B cell (primary cell): ENCODE measurements around the gene TOGARAM2. TPM values are rescaled to one million over a fixed set of nuclear protein-coding genes. Genes with fewer than 3 reads are reported as not detected.

Source experiments
- ATAC-seq: fragments of 200-7000 bp; cut with Tn5 transposase; one replicate; pipeline ENCODE4 v1.10.0; 2021; ENCODE audit warnings: low read depth, mild to moderate bottlenecking, moderate number of reproducible peaks, moderate library complexity
- CTCF ChIA-PET: fragments of 350-600 bp; sonication (Branson Sonifier 250); formaldehyde crosslinking; loops from one replicate; lab custom pipeline; 2021; ENCODE audit warnings: antibody characterized with exemption, inconsistent platforms; lab: Charles Lee
- POLR2A ChIA-PET: fragments of 350-600 bp; sonication (Branson Sonifier 250); formaldehyde crosslinking; loops from one replicate; lab custom pipeline; 2021; ENCODE audit warnings: antibody characterized with exemption; lab: Charles Lee
- DNase-seq: peaks from one replicate; pipeline ENCODE4 v3.0.0; 2013
- H2AFZ ChIP-seq: 2 replicates; pipeline ENCODE4 v1.6.1; 2012; ENCODE audit warnings: mild to moderate bottlenecking, low read depth, low read length; ENCODE audit not compliant: insufficient read depth, poor library complexity, severe bottlenecking
- H3K27ac ChIP-seq, 2 donors: 1 replicate in 1 of 2; 2 replicates in 1 of 2; pipeline ENCODE4 v1.5.1; 2012 to 2013; ENCODE audit warnings: low read length in 2 of 2, mild to moderate bottlenecking in 2 of 2, moderate library complexity in 1 of 2
- H3K27me3 ChIP-seq, 4 experiments: fragments of 200-600 bp in 1 of 4; sonication (generic) in 1 of 4; replicated peaks in 1 of 4; 1 replicate in 2 of 4; 2 replicates in 2 of 4; pipeline versions ENCODE4 v1.6.1 to v1.7.0; 2013 to 2016; ENCODE audit warnings: low read length in 3 of 4, mild to moderate bottlenecking in 2 of 4, mixed read lengths in 1 of 4, moderate library complexity in 1 of 4; ENCODE audit not compliant: insufficient read depth in 4 of 4, control insufficient read depth in 3 of 4; ENCODE audit errors: control extremely low read depth in 1 of 4
- H3K36me3 ChIP-seq, 2 experiments: replicated peaks in 1 of 2; 1 replicate in 1 of 2; 2 replicates in 1 of 2; pipeline versions ENCODE4 v1.6.1 to v1.7.1; 2013; ENCODE audit warnings: low read length in 1 of 2; ENCODE audit not compliant: insufficient read depth in 2 of 2, control insufficient read depth in 1 of 2; ENCODE audit errors: control extremely low read depth in 1 of 2, extremely low read depth in 1 of 2
- H3K4me1 ChIP-seq, 2 donors: fragments of 200-600 bp in 1 of 2; sonication (generic) in 1 of 2; 1 replicate in 1 of 2; 2 replicates in 1 of 2; pipeline versions ENCODE4 v1.5.1 to v1.6.1; 2013 to 2017; ENCODE audit warnings: low read length in 2 of 2; ENCODE audit not compliant: control insufficient read depth in 2 of 2, insufficient read depth in 2 of 2
- H3K4me2 ChIP-seq: replicated peaks from 2 replicates; pipeline ENCODE3; 2012; ENCODE audit warnings: mild to moderate bottlenecking, low read depth, low read length; ENCODE audit not compliant: poor library complexity, severe bottlenecking
- H3K4me3 ChIP-seq, 5 experiments: fragments of 200-600 bp in 1 of 5; sonication (generic) in 1 of 5; 1 replicate in 3 of 5; 2 replicates in 2 of 5; pipeline versions ENCODE4 v1.5.1 to v1.7.0; 2011 to 2016; ENCODE audit warnings: low read length in 4 of 5, mild to moderate bottlenecking in 4 of 5, low read depth in 2 of 5, control low read depth in 1 of 5, moderate library complexity in 1 of 5; ENCODE audit not compliant: insufficient read depth in 1 of 5; ENCODE audit errors: control extremely low read depth in 1 of 5, extremely low read depth in 1 of 5
- H3K79me2 ChIP-seq: fragments of 200-600 bp; sonication (generic); one replicate; pipeline ENCODE4 v1.6.0; 2016; ENCODE audit warnings: low read length; ENCODE audit not compliant: control insufficient read depth, insufficient read depth
- H3K9ac ChIP-seq: fragments of 200-600 bp; sonication (generic); 2 replicates; pipeline ENCODE4 v1.6.1; 2017; ENCODE audit warnings: mild to moderate bottlenecking, low read length, moderate library complexity
- H3K9me3 ChIP-seq, 3 donors: one replicate each; pipeline versions ENCODE4 v1.6.1 to v1.7.1; 2013; ENCODE audit warnings: low read length in 2 of 3; ENCODE audit not compliant: control insufficient read depth in 2 of 3, insufficient read depth in 1 of 3; ENCODE audit errors: control extremely low read depth in 1 of 3
- H4K20me1 ChIP-seq: 2 replicates; pipeline ENCODE4 v1.6.0; 2012; ENCODE audit warnings: mild to moderate bottlenecking, low read length; ENCODE audit not compliant: insufficient read depth, control insufficient read depth, poor library complexity, severe bottlenecking
- H3K27ac Mint-ChIP-seq: one replicate; pipeline ENCODE4 v1.8.0; 2021; ENCODE audit warnings: mixed read lengths
- H3K27me3 Mint-ChIP-seq: one replicate; pipeline ENCODE4 v1.8.0; 2021; ENCODE audit warnings: mixed read lengths
- H3K4me1 Mint-ChIP-seq: one replicate; pipeline ENCODE4 v1.8.0; 2021; ENCODE audit warnings: mixed read lengths
- H3K4me3 Mint-ChIP-seq: one replicate; pipeline ENCODE4 v1.8.0; 2021; ENCODE audit warnings: mixed read lengths
- H3K9me3 Mint-ChIP-seq: one replicate; pipeline ENCODE4 v1.8.0; 2022; ENCODE audit warnings: mixed read lengths; ENCODE audit not compliant: insufficient read depth
- CTCF ChIP-seq: fragments of 200-600 bp; IDR thresholded peaks from one replicate; pipeline ENCODE4 v1.8.0; 2022; ENCODE audit warnings: antibody characterized with exemption, mild to moderate bottlenecking
- EZH2 ChIP-seq: IDR thresholded peaks from 2 replicates; pipeline ENCODE4 v1.6.1; 2012; ENCODE audit warnings: borderline replicate concordance, low read depth, mild to moderate bottlenecking, moderate library complexity, low read length; ENCODE audit not compliant: insufficient read depth, poor library complexity, severe bottlenecking
- WGBS: methylation state at CpG from one replicate; pipeline ENCODE4 v1.1.5; 2013; ENCODE audit warnings: missing lambda C conversion rate; ENCODE audit not compliant: insufficient coverage; 5-methylcytosine and 5-hydroxymethylcytosine counted together
- intact Hi-C: fragments of 100-400 bp; cut with micrococcal nuclease; formaldehyde crosslinking; loops from one replicate; pipeline ENCODE4 v1.10.0; 2022
- polyA plus RNA-seq: library from polyadenylated mRNA; depleted of rRNA; stranded (reverse); fragments of >200 nt; gene quantifications from 2 replicates; pipeline ENCODE4 v1.2.3, GENCODE V29; 2012
- total RNA-seq, 2 donors: library from RNA; stranded (reverse); fragments of 120-200 nt in 1 of 2; gene quantifications; 1 replicate in 1 of 2; 2 replicates in 1 of 2; pipeline versions ENCODE4 v1.2.3 to v1.2.4, GENCODE V29; 2013 to 2022

The TOGARAM2 gene
- total and polyA plus RNA-seq, 2 donors (not counting 1 experiment from before 2014, with no cell fraction given): 0.25 to 0.61 TPM

GRCh38 chr2:29010946-29011345, 29.8 kb downstream of the TOGARAM2 start:
- peaks cover 51% of the 10 kb centered on the region for H3K4me1 Mint-ChIP-seq
- WGBS: 16% methylated on average over 6 of the region's 7 CpGs
- no peaks in the 10 kb centered on the region for H3K9me3 Mint-ChIP-seq
- DNase-seq (peak; percentile 43), ATAC-seq (peak; percentile 42)
- intact Hi-C loops: loop anchor here (1.0 to 5.0 kb wide), 2 partner anchors 11 to 106 kb away; partner anchors contain the start of gene CLIP4
- Histone ChIP-seq H3K9ac (no peak overlapping the region), H2AFZ (peak overlapping the region; percentile 32), H3K4me3 (no peak overlapping the region), H3K27ac (no peak overlapping the region), H3K4me1 (peaks cover 31 to 55% of the 10 kb centered on the region in 2 donors), H3K9me3 (peaks cover 0 to 3% (median 0%) of the 10 kb centered on the region in 3 donors), H3K36me3 (no peaks in the 10 kb centered on the region), H3K4me2 (peak overlapping the region; percentile 21), H3K79me2 (no peaks in the 10 kb centered on the region), H3K27me3 (peaks cover 0 to 28% (median 0%) of the 10 kb centered on the region in 4 experiments), H4K20me1 (no peaks in the 10 kb centered on the region)
- TF ChIP-seq CTCF: no peak
- TF ChIP-seq EZH2: no peak
- ChIA-PET CTCF (interaction anchor here (1.9 to 2.1 kb wide), 2 partner anchors 11 to 51 kb away, joined by 5 to 8 read pairs; no protein-coding TSS in a partner anchor), POLR2A (no interaction called here)
- H3K27ac Mint-ChIP-seq: peak overlapping the region; percentile 41
- peaks cover 8% of the 10 kb centered on the region for H3K27me3 Mint-ChIP-seq
- H3K4me3 Mint-ChIP-seq: peak overlapping the region; percentile 71

GRCh38 chr2:29011418-29012060, 30.4 kb downstream of the TOGARAM2 start:
- no peak overlapping the region for H3K9ac ChIP-seq
- H3K79me2 ChIP-seq: no peaks in the 10 kb centered on the region
- no peak overlapping the region for H3K27ac ChIP-seq
- peak overlapping the region; percentile 21 for H3K4me2 ChIP-seq
- peaks cover 54% of the 10 kb centered on the region for H3K4me1 Mint-ChIP-seq
- no peak for TF ChIP-seq CTCF
- no peak for TF ChIP-seq EZH2
- no peak overlapping the region for H3K4me3 ChIP-seq
- peak overlapping the region; percentile 87 for H3K27ac Mint-ChIP-seq
- ChIA-PET CTCF (interaction anchor here (1.0 to 2.1 kb wide), 4 partner anchors 11 to 52 kb away, joined by 3 to 8 read pairs (median 5); no protein-coding TSS in a partner anchor), POLR2A (no interaction called here)
- H3K27me3 Mint-ChIP-seq: peaks cover 8% of the 10 kb centered on the region
- H2AFZ ChIP-seq: peak overlapping the region; percentile 32
- intact Hi-C loops: loop anchor here (1.0 to 5.0 kb wide), 2 partner anchors 11 to 106 kb away; partner anchors contain the start of gene CLIP4
- H3K9me3 Mint-ChIP-seq: no peaks in the 10 kb centered on the region
- no peaks in the 10 kb centered on the region for H4K20me1 ChIP-seq
- 24% methylated on average over 17 of the region's 19 CpGs for WGBS
- H3K4me3 Mint-ChIP-seq: peak overlapping the region; percentile 71
- H3K4me1 ChIP-seq: peaks cover 31 to 56% of the 10 kb centered on the region in 2 donors
- H3K27me3 ChIP-seq: peaks cover 0 to 28% (median 0%) of the 10 kb centered on the region in 4 experiments
- ATAC-seq (peak; percentile 54), DNase-seq (peak; percentile 71)
- H3K36me3 ChIP-seq: no peaks in the 10 kb centered on the region
- peaks cover 0 to 6% (median 0%) of the 10 kb centered on the region in 3 donors for H3K9me3 ChIP-seq
